HEK293 (cell line): ENCODE data around the gene GBF1.
A peak's percentile ranks its signal among the peaks of the same experiment; 100 is the strongest.

Experiments
- EGR2 ChIP-seq: fragments of 450-650 bp; formaldehyde crosslinking; IDR thresholded peaks from 2 replicates; pipeline ENCODE4 v1.5.1; 2016; ENCODE audit warnings: low read depth, missing biosample characterization, missing genetic modification characterization
- HIC1 ChIP-seq: fragments of 450-650 bp; formaldehyde crosslinking; IDR thresholded peaks from 2 replicates; pipeline ENCODE4 v1.5.1; 2016; ENCODE audit warnings: missing biosample characterization, missing genetic modification characterization
- HOXA7 ChIP-seq: sonication (generic); formaldehyde crosslinking; IDR thresholded peaks from 2 replicates; pipeline ENCODE4 v1.8.1; 2022; ENCODE audit warnings: missing genetic modification reagents, borderline replicate concordance
- KLF16 ChIP-seq: fragments of 450-650 bp; formaldehyde crosslinking; IDR thresholded peaks from 2 replicates; pipeline ENCODE4 v1.5.1; 2017; ENCODE audit warnings: missing biosample characterization, missing genetic modification characterization
- OSR2 ChIP-seq: fragments of 450-650 bp; formaldehyde crosslinking; IDR thresholded peaks from 2 replicates; pipeline ENCODE4 v1.5.1; 2016; ENCODE audit warnings: missing biosample characterization, missing genetic modification characterization
- PRDM6 ChIP-seq: fragments of 450-650 bp; formaldehyde crosslinking; IDR thresholded peaks from 2 replicates; pipeline ENCODE4 v1.5.1; 2017; ENCODE audit warnings: missing biosample characterization, missing genetic modification characterization
- YY2 ChIP-seq: fragments of 450-650 bp; formaldehyde crosslinking; IDR thresholded peaks from 2 replicates; pipeline ENCODE4 v1.5.1; 2016; ENCODE audit warnings: missing biosample characterization, missing genetic modification characterization
- ZBTB17 ChIP-seq: fragments of 450-650 bp; formaldehyde crosslinking; IDR thresholded peaks from 2 replicates; pipeline ENCODE4 v1.5.1; 2016; ENCODE audit warnings: missing biosample characterization, missing genetic modification characterization
- ZBTB21 ChIP-seq: fragments of 450-650 bp; formaldehyde crosslinking; IDR thresholded peaks from 2 replicates; pipeline ENCODE4 v1.5.1; 2017; ENCODE audit warnings: missing biosample characterization, missing genetic modification characterization
- ZBTB48 ChIP-seq: fragments of 450-650 bp; formaldehyde crosslinking; IDR thresholded peaks from 2 replicates; pipeline ENCODE4 v1.5.1; 2016; ENCODE audit warnings: missing biosample characterization, missing genetic modification characterization
- ZBTB7A ChIP-seq: fragments of 450-650 bp; formaldehyde crosslinking; IDR thresholded peaks from 2 replicates; pipeline ENCODE4 v1.5.1; 2016; ENCODE audit warnings: low read depth, missing biosample characterization, missing genetic modification characterization
- ZNF10 ChIP-seq: fragments of 450-650 bp; formaldehyde crosslinking; IDR thresholded peaks from 2 replicates; pipeline ENCODE4 v1.5.1; 2017; ENCODE audit warnings: missing biosample characterization, missing genetic modification characterization
- ZNF114 ChIP-seq: fragments of 450-650 bp; formaldehyde crosslinking; IDR thresholded peaks from 2 replicates; pipeline ENCODE4 v1.5.0; 2017; ENCODE audit warnings: missing biosample characterization, missing genetic modification characterization
- ZNF121 ChIP-seq: fragments of 450-650 bp; formaldehyde crosslinking; IDR thresholded peaks from 2 replicates; pipeline ENCODE4 v1.5.1; 2016; ENCODE audit warnings: missing biosample characterization, missing genetic modification characterization
- ZNF157 ChIP-seq: fragments of 450-650 bp; formaldehyde crosslinking; IDR thresholded peaks from 2 replicates; pipeline ENCODE4 v1.5.1; 2016; ENCODE audit warnings: missing biosample characterization, missing genetic modification characterization
- ZNF18 ChIP-seq: fragments of 450-650 bp; formaldehyde crosslinking; IDR thresholded peaks from 2 replicates; pipeline ENCODE4 v1.5.1; 2016; ENCODE audit warnings: missing biosample characterization, missing genetic modification characterization
- ZNF19 ChIP-seq: fragments of 450-650 bp; formaldehyde crosslinking; IDR thresholded peaks from 2 replicates; pipeline ENCODE4; 2016; ENCODE audit warnings: missing biosample characterization, missing genetic modification characterization, low read depth
- ZNF221 ChIP-seq: fragments of 450-650 bp; formaldehyde crosslinking; IDR thresholded peaks from 2 replicates; pipeline ENCODE4 v1.5.1; 2017; ENCODE audit warnings: missing biosample characterization, missing genetic modification characterization, borderline replicate concordance
- ZNF354C ChIP-seq: fragments of 450-650 bp; formaldehyde crosslinking; IDR thresholded peaks from 2 replicates; pipeline ENCODE4 v1.5.1; 2016; ENCODE audit warnings: missing biosample characterization, missing genetic modification characterization, low read depth, borderline replicate concordance
- ZNF501 ChIP-seq: fragments of 450-650 bp; formaldehyde crosslinking; IDR thresholded peaks from 2 replicates; pipeline ENCODE4 v1.5.1; 2016; ENCODE audit warnings: missing biosample characterization, missing genetic modification characterization
- ZNF521 ChIP-seq: fragments of 450-650 bp; formaldehyde crosslinking; IDR thresholded peaks from 2 replicates; pipeline ENCODE4 v1.5.1; 2017; ENCODE audit warnings: missing biosample characterization, mild to moderate bottlenecking, missing genetic modification characterization
- ZNF549 ChIP-seq: fragments of 450-650 bp; IDR thresholded peaks from 2 replicates; pipeline ENCODE4 v1.5.1; 2018; ENCODE audit warnings: missing biosample characterization, missing genetic modification characterization, mild to moderate bottlenecking, inconsistent platforms, moderate library complexity
- ZNF658 ChIP-seq: fragments of 450-650 bp; formaldehyde crosslinking; IDR thresholded peaks from 2 replicates; pipeline ENCODE4; 2016; ENCODE audit warnings: missing biosample characterization, missing genetic modification characterization
- ZNF660 ChIP-seq: fragments of 450-650 bp; IDR thresholded peaks from 2 replicates; pipeline ENCODE4 v1.5.1; 2018; ENCODE audit warnings: missing biosample characterization, mild to moderate bottlenecking, missing genetic modification characterization
- ZSCAN23 ChIP-seq: fragments of 450-650 bp; formaldehyde crosslinking; IDR thresholded peaks from 2 replicates; pipeline ENCODE4 v1.5.1; 2016; ENCODE audit warnings: missing biosample characterization, missing genetic modification characterization
- TF ChIP-seq, protein P1 (sequence below): fragments of 450-650 bp; formaldehyde crosslinking; conservative IDR thresholded peaks from 2 replicates; pipeline ENCODE4 v1.5.1; 2016; ENCODE audit warnings: low read depth, missing biosample characterization, missing genetic modification characterization
- TF ChIP-seq, protein P2 (sequence below): fragments of 450-650 bp; formaldehyde crosslinking; IDR thresholded peaks from 2 replicates; pipeline ENCODE4 v1.5.1; 2016; ENCODE audit warnings: missing biosample characterization, missing genetic modification characterization, borderline replicate concordance

The GBF1 gene

GRCh38 chr10:102230264-102230860 is 15.0 kb upstream of the GBF1 start (continued):
- TF ChIP-seq ZNF114 (tag by site-specific recombination), result no peak
- TF ChIP-seq ZNF549 (tag by site-specific recombination), result no peak
- TF ChIP-seq HOXA7, result no peak
- 0 out of 2 replicates have a peak, but pooled peaks have one; percentile 50 for TF ChIP-seq ZNF121 (tag by site-specific recombination)
- no peak for TF ChIP-seq ZNF18 (tag by site-specific recombination)
- no peak for TF ChIP-seq PRDM6 (tag by site-specific recombination)
- TF ChIP-seq YY2 (tag by site-specific recombination), result no peak
- no peak for TF ChIP-seq ZNF658 (tag by site-specific recombination)
- peak; percentile 70 for TF ChIP-seq EGR2 (tag by site-specific recombination)
- no peak; the same call in 1 of the 2 replicates for TF ChIP-seq ZSCAN23 (tag by site-specific recombination)
- peak; percentile 85 for TF ChIP-seq ZBTB17
- peak; percentile 70; the same call in 1 of the 2 replicates for TF ChIP-seq ZNF660
- peak; percentile 95 for TF ChIP-seq ZBTB7A (tag by site-specific recombination)
- TF ChIP-seq, protein P1, sequence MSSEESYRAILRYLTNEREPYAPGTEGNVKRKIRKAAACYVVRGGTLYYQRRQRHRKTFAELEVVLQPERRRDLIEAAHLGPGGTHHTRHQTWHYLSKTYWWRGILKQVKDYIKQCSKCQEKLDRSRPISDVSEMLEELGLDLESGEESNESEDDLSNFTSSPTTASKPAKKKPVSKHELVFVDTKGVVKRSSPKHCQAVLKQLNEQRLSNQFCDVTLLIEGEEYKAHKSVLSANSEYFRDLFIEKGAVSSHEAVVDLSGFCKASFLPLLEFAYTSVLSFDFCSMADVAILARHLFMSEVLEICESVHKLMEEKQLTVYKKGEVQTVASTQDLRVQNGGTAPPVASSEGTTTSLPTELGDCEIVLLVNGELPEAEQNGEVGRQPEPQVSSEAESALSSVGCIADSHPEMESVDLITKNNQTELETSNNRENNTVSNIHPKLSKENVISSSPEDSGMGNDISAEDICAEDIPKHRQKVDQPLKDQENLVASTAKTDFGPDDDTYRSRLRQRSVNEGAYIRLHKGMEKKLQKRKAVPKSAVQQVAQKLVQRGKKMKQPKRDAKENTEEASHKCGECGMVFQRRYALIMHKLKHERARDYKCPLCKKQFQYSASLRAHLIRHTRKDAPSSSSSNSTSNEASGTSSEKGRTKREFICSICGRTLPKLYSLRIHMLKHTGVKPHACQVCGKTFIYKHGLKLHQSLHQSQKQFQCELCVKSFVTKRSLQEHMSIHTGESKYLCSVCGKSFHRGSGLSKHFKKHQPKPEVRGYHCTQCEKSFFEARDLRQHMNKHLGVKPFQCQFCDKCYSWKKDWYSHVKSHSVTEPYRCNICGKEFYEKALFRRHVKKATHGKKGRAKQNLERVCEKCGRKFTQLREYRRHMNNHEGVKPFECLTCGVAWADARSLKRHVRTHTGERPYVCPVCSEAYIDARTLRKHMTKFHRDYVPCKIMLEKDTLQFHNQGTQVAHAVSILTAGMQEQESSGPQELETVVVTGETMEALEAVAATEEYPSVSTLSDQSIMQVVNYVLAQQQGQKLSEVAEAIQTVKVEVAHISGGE (tag by site-specific recombination), result 0 out of 2 replicates have a peak, but pooled peaks have one; percentile 16
- no peak for TF ChIP-seq ZNF521 (tag by site-specific recombination)
- TF ChIP-seq ZBTB48 (tag by site-specific recombination), result peak; percentile 87
- peak; percentile 86 for TF ChIP-seq ZNF501
- peak; percentile 18; the same call in 1 of the 2 replicates for TF ChIP-seq KLF16
- no peak for TF ChIP-seq ZNF19 (tag by site-specific recombination)
- peak; percentile 47; the same call in 1 of the 2 replicates for TF ChIP-seq OSR2
- TF ChIP-seq ZNF157 (tag by site-specific recombination), result no peak
- TF ChIP-seq ZNF354C, result no peak
- peak; percentile 80; the same call in 1 of the 2 replicates for TF ChIP-seq HIC1
- no peak for TF ChIP-seq ZNF221 (tag by site-specific recombination)
- TF ChIP-seq, protein P2, sequence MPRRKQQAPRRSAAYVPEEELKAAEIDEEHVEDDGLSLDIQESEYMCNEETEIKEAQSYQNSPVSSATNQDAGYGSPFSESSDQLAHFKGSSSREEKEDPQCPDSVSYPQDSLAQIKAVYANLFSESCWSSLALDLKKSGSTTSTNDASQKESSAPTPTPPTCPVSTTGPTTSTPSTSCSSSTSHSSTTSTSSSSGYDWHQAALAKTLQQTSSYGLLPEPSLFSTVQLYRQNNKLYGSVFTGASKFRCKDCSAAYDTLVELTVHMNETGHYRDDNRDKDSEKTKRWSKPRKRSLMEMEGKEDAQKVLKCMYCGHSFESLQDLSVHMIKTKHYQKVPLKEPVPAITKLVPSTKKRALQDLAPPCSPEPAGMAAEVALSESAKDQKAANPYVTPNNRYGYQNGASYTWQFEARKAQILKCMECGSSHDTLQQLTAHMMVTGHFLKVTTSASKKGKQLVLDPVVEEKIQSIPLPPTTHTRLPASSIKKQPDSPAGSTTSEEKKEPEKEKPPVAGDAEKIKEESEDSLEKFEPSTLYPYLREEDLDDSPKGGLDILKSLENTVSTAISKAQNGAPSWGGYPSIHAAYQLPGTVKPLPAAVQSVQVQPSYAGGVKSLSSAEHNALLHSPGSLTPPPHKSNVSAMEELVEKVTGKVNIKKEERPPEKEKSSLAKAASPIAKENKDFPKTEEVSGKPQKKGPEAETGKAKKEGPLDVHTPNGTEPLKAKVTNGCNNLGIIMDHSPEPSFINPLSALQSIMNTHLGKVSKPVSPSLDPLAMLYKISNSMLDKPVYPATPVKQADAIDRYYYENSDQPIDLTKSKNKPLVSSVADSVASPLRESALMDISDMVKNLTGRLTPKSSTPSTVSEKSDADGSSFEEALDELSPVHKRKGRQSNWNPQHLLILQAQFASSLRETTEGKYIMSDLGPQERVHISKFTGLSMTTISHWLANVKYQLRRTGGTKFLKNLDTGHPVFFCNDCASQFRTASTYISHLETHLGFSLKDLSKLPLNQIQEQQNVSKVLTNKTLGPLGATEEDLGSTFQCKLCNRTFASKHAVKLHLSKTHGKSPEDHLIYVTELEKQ (tag by site-specific recombination), result no peak; the same call in 1 of the 2 replicates
- TF ChIP-seq ZNF10 (tag by site-specific recombination), result no peak
- 0 out of 2 replicates have a peak, but pooled peaks have one; percentile 4 for TF ChIP-seq ZBTB21 (tag by site-specific recombination)
